PFSK-1 (cell line): ENCODE measurements around the gene HDGFL3.

Experiments
- POLR2AphosphoS5 ChIP-seq: IDR thresholded peaks from 2 replicates; pipeline ENCODE4 v1.6.1; 2012; ENCODE audit warnings: low read depth, mild to moderate bottlenecking, control low read depth, low read length, moderate library complexity
- TAF1 ChIP-seq: IDR thresholded peaks from 2 replicates; pipeline ENCODE4 v1.6.1; 2012; ENCODE audit warnings: low read length, control low read depth, borderline replicate concordance; ENCODE audit not compliant: insufficient read depth
- TF ChIP-seq, protein P1 (sequence below), 2 experiments: IDR thresholded peaks; 2 replicates each; pipeline versions ENCODE4 v1.6.1 to v1.8.0; 2011 to 2012; ENCODE audit warnings: low read depth in 2 of 2, low read length in 2 of 2, control low read depth in 1 of 2, inconsistent platforms in 1 of 2, mild to moderate bottlenecking in 1 of 2, moderate library complexity in 1 of 2; ENCODE audit not compliant: insufficient read depth in 1 of 2

- no peak for TF ChIP-seq POLR2AphosphoS5
- TF ChIP-seq, protein P1, sequence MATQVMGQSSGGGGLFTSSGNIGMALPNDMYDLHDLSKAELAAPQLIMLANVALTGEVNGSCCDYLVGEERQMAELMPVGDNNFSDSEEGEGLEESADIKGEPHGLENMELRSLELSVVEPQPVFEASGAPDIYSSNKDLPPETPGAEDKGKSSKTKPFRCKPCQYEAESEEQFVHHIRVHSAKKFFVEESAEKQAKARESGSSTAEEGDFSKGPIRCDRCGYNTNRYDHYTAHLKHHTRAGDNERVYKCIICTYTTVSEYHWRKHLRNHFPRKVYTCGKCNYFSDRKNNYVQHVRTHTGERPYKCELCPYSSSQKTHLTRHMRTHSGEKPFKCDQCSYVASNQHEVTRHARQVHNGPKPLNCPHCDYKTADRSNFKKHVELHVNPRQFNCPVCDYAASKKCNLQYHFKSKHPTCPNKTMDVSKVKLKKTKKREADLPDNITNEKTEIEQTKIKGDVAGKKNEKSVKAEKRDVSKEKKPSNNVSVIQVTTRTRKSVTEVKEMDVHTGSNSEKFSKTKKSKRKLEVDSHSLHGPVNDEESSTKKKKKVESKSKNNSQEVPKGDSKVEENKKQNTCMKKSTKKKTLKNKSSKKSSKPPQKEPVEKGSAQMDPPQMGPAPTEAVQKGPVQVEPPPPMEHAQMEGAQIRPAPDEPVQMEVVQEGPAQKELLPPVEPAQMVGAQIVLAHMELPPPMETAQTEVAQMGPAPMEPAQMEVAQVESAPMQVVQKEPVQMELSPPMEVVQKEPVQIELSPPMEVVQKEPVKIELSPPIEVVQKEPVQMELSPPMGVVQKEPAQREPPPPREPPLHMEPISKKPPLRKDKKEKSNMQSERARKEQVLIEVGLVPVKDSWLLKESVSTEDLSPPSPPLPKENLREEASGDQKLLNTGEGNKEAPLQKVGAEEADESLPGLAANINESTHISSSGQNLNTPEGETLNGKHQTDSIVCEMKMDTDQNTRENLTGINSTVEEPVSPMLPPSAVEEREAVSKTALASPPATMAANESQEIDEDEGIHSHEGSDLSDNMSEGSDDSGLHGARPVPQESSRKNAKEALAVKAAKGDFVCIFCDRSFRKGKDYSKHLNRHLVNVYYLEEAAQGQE (IDR thresholded peaks at IDR 0.05; ENCODE audit: insufficient read depth in 1 of 2, low read depth in 2 of 2, low read length in 2 of 2), result no peak
- no peak for TF ChIP-seq TAF1
Measured at GRCh38 chr15:83230242-83230641, 22.6 kb upstream of the HDGFL3 start.
